NCI-H1436 treated with DMSO at 0.1 percent for 48 hours (cell line): Measurements from ENCODE around the gene ULK4.
"Not testable (repeated sequence)": the region's sequence is repeated elsewhere in the genome, so short reads cannot be mapped to it uniquely, and the experiment has no call there.

Source experiments
- DNase-seq: peaks from one replicate; lab custom pipeline; 2025; lab: John Stamatoyannopoulos, UW

Gene ULK4

DNA sequence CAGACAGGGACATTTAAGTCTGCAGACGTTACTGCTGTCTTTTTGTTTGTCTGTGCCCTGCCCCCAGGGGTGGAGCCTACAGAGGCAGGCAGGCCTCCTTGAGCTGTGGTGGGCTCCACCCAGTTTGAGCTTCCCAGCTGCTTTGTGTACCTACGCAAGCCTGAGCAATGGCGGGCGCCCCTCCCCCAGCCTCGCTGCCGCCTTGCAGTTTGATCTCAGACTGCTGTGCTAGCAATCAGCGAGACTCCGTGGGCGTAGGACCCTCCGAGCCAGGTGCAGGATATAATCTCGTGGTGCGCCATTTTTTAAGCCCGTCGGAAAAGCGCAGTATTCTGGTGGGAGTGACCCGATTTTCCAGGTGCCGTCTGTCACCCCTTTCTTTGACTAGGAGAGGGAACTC lies 314.2 kb downstream of the ULK4 start:
- DNase-seq = not testable (repeated sequence)

DNA sequence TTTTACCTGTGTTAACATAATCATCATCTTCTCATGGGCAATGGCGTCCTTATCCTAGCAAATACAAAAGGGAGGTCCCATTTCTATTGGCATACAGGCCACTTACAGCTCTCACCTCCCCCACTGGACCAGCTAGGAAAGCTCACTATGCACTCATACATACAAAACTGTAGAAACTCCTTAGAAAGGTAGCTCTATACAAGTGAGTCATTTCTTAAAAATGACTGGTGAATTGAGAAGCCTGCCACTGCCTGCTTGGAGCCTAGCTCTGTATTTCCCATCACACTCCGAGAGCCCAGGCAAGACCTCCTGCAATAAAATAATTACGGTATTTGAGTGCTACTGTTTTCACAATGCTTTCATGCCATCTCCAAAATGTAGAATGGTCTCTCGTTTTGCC lies 321.8 kb downstream of the ULK4 start:
- no peak for DNase-seq

DNA sequence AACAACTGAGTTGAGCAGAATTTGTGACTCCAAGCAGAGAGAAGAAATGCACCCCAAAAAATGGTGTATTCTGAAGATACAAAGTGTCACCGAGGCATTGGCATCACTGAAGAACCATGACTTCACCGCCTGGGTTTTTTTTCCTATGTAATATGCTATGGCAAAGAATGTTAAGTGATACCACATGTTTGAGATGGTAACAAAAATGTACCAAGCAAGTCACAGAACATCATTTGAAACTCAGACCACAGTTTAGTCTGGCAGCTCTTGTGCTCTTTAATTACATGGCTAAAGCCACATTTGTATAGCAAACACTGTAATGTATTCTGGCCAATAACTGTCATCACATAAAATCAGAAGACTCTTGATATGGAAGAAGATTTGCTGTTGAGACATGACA lies 323.5 kb downstream of the ULK4 start:
- DNase-seq = no peak

DNA sequence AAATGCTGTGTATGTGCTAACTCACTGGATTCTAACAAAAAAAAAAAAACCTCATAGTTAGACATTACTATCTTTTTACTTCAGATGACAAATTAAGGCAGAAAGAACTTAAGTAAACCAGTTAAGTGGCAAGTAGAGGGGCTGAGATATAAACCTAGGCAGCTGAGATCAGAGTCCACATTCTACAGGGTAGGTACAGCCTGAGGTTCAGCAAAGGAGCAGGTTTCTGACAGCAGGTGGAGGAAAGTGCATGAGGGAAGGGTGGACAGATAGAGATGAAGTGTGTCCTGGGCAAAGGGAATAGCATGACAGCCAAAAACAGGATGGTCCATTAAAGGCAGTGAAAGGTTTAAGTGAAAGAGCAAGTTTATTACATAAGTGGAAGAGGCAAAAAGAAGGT lies 329.2 kb downstream of the ULK4 start:
- DNase-seq = no peak

DNA sequence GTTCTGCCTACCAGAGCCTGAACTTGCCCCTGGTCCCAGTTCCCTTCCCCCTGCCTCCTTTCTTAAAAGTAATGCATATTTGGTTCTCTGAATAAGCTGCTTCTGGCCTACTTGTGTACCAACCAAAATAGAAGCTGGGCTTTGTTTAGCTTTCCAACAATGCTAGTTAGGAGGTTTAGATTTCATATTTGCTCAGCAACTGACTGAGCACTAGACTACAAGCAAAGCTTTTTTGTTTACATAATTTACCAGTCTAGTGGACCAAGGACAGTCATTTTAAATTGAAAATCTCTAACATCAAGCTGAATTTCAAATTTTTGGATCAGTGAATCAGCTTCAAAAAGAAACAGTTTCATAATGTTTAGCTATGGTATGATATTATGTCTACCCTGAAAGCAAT lies 331.2 kb downstream of the ULK4 start:
- DNase-seq = no peak

DNA sequence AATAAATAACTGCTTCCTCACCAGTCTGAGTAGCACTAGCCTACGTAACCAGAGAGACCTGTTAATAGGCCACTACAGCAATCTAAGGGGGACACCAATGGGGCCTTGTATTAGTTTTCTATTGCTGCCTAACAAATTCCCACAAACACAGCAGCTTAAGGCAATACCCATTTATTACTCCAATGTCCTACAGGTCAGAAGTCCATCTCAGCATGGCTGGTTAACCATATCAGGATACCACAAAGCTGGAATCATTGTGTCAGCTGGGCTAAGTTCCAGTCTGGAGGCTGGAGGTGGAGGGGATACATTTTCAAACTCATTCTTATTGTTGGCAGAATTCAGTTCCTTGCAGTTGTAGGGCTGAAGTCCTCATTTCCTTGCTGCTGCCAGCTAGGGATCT lies 331.9 kb downstream of the ULK4 start:
- no peak for DNase-seq

DNA sequence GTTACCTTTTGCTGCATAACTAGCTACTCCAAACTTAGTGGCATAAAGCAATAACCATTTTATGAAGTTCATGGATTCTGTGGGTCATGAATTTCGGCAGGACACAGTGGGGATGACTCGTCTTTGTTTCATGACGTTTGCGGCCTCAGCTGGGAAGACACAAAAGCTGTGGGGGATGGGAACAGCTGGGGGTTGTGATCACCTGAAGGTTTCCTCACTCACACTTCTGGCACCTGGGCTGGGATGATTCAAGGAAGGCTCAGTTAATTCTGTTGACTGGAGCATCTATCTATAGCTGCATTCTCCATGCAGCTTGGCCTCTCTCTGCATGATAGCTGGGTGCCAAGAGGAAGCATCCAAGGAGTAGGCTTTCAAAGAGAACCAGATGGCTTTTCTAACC lies 332.8 kb downstream of the ULK4 start:
- DNase-seq = no peak

DNA sequence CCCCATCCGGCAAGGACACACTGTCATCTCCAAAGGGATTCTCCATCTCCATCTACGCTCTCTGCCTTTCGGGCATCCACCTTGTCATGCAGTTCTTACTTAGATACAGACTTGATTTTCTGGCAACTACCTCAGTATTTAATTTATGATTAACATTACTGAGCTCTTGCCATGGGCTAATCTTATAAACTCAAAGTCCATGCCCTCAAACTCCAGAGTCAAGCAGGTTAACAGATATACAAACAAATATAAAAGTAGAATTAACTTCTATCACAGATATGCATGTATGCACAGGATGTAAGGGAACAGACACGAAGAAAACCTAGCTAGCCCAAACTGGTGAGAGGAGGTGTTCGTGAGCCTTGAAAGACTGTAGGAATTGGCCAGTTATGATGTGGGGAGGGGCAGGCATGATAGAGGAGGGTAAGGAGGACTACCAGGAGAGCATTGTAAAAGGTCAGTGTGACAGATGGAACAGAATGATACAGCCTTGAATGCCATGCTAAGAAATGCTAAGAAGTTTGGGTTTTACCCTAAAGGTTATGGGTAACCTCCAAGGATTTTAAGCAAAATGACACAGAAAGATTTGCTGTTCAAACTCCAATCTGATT lies 334.3 kb downstream of the ULK4 start:
- no peak for DNase-seq

DNA sequence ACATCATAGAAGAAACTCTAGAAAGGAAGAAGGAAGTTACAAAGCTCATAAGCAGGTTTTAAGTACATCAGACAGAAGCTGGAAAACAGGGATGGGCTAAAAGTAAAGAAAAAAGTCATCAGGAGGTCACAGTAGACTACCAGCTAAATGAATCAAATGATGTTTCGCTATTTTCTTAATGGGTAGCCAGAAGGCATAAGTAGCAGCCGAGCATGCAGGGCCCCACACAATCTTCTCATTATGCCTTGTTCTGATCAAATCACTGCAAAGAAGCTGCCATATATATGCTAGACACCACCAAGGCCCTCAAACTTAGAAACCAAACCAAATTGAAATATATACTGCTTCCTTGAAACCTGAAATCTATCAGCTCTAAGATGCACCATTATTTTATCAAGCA lies 349.1 kb downstream of the ULK4 start:
- no peak for DNase-seq

DNA sequence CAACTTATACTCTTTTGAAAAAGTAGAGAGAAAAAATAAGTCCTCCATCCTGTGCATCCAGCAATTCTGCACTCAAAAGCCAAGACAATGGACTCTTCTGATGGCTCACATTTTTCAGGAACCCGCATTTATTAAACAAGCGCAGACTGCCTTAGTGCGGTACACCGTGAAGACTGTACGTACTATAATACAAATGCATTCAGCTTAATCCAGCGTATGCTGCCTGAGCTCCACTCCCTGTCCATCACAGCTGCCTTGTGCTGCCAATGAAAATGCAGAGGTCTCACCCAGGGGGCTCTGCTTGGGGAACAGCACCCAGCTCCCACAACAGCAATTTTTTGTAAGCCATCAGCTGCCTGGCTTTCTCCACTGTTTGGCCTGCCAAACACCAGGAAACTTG lies 350.9 kb downstream of the ULK4 start:
- no peak for DNase-seq

DNA sequence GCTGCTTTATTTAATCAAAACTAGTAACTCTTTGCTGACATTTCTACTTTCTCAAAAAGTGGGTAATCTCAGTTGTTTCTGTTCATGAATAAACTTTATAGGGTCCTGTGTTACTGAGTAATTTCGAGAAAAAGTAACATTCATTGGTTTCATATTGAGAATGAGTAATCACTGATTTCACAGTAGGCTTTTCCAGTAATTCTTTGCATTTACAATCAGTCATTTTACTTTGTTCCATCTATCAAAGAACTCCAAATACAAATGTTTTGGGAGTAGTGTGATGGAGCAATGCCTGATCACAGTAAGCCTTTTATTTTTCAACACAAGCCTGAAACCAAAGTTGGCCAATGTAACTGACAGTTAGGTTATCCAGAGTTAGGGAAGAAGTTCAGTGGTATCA lies 353.6 kb downstream of the ULK4 start:
- DNase-seq = no peak

DNA sequence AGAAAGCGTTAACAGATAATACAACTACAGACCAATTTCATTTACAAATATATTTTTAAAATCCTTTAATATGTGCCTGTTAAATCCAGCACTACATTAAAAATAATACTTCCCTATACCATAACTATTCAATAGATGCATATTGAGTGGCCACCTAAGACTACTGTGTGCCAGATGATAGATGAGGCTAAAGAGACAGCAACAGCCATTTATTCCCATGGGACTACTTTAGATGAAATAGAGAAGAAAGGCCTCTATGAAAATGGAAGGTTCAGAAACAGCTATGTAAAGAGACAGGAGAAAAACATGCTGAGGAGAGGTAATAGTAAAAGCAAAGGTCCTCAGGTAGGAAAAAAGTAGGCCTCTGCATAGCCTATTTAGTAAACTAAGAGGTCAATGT lies 358.1 kb downstream of the ULK4 start:
- no peak for DNase-seq

DNA sequence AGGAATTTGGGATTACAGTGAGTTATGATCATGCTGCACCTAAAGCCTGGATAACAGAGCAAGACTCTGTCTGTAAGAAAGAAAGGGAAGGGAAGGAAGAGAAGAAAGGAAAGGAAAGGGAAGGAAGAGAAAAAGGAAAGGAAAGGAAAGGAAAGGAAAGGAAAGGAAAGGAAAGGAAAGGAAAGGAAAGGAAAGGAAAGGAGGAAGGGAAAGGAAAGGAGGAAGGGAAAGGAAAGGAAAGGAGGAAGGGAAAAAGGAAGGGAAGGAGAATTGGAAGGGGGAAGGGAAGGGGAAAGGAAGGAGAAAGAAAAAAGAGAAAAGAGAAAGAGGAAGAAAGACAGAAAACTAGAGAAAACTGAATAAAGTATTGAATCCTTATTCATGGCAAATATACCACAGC lies 359.8 kb downstream of the ULK4 start:
- DNase-seq = no peak

DNA sequence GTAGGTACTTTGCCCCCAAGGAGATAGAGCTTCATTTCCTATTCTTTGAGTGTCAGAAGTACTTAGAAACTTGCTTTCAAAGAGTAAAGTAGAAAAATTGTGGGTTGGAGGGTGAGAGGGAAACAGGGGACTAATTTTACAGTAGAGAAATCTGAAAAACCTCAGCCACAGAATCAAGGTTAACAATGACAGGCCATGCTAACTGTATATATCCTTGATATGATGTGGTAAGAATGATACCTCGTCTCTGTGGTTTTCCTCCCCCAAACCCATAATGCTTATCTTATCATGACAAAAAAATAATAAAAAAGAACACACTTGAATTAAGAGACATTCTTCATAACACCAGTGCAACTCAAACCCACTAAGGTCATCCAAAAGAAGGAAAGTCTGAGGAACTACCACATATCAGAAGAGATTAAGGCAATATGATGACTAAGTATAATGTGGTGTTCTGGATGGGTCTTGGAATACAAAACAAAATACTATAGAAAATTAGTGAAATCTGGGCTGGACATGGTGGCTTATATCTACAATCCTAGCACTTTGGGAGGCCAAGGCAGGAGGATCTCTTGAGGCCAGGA lies 360.4 kb downstream of the ULK4 start:
- no peak for DNase-seq

DNA sequence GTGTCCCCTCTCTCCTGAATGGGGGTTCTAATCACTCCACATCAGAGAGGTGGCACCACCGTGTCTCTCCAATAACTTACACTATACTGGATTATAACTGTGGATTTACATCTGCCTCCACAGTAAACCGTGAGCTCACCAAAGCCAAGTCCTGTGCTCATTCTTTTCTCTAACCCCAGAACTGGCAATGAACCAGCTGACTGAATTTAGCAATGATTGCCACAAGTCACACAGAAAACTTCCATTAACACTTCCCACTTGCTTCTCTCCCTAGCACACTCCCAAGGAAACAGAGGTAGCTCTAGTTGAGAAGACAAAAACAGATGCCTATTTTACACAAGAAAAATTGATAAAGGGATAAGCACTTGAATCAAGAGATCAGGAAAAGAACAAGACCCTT lies 361.3 kb downstream of the ULK4 start:
- DNase-seq = no peak

DNA sequence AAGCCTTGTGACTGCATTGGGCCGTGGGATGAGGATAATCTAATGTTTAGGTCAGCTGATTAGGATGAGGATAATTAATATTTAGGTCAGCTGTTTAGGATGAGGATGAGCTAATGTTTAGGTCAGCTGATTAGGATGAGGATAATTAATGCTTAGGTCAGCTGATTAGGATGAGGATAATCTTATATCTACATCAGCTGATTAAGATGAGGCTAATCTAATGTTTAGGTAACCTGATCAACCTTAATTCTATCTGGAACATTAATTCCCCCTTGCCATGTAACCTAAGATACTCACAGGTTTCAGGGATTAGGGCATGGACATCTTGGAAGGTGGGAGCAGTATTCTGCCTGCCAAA lies 362.8 kb downstream of the ULK4 start:
- no peak for DNase-seq

DNA sequence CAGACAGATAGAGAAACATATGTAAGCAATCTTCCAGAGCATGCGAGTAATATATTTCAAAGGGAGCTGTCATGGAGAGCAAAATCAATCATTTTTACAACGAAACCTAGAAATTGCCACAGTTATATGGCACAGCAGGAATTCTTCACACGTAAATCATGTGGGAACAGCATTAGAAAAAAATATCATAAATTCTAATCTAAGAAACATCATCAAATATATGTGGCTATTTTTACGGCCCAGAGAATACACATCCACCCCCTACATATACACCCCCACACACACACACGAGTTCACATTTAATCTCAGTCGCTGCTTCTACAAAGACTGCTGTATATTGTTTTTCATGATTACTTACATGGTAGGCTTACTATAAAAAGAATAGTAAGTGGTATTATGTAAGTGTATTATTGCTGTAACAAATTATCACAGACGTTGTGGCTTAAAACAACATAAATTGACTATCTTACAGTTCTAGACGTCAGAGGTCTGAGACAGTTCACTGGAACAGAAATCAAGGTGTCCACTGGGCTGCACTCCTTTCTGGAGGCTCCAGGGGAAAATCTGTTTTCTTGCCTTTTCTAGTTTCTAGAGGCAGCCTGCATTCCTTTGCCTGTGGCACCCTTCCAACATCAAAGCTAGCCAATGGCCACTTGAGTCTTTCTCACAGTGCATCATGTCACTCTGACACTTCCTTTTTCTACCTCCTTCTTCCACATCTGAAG lies 363.3 kb downstream of the ULK4 start:
- DNase-seq = no peak

DNA sequence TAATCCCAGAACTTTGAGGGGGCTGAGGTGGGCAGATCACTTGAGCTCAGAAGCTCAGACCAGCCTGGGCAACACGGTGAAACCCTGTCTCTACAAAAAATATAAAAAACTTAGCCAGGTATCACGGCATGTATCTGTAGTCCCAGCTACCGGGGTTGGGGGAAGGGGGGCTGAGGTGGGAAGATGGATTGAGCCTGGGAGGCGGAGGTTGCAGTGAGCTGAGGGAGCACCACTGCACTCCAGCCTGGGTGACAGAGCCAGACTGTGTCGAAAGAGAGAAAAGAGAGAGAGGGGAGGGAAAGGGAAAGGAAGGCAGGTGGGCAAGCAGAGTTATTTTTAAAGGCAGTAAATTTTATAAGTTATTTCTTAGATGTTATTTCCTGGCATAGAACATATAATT lies 368.1 kb downstream of the ULK4 start:
- no peak for DNase-seq

DNA sequence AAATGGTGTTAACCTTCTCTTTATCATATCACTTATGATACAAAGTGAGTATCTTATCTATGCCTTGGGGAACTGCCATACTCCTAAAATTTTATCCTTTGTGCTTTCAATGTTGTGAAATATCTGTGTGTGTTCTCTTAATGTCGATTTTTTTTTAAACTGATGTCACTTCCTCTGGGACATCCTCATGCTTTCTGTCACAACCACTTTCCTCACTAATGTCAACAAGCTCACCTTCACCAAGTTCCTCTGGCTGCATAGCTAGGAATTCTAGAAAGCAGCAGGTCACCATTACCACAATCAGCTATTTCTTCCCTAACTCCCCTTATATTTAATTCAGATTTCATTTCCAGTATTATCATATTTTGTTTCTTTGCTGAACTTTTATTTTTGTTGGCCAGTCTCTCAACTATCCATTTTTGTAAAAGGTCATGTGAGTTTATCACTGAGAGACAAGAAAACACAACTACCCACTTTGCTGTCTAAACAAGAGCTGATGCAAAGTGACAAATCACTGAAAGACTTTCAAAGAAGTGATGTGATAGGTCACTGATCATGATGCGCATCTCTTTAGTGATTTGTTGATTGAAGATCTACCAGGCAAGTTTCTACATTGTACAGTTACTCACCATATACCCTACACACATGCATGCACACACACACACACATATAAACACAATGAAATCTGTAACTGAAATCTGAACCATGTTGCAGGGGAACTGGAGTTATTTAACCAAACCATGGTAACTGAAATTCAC lies 369.0 kb downstream of the ULK4 start:
- DNase-seq = no peak

DNA sequence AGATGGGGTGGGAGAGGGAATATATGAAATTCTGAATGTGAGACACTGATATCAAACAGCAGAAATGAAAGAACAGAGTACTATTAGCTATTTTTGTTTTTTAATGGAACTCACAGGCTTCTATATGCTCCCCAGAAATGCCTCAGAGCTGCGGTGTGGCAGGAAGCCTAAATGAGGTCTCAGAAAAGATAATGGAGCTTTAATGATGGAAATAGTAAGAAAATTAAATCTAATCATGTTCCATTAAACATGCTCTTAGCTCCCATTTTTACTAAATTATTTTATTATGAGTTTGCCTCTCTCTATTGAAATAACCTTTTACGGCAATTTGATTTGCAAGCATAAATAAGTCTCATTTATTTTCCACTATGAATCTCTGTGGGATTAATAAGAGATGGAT lies 378.9 kb downstream of the ULK4 start:
- DNase-seq = no peak

DNA sequence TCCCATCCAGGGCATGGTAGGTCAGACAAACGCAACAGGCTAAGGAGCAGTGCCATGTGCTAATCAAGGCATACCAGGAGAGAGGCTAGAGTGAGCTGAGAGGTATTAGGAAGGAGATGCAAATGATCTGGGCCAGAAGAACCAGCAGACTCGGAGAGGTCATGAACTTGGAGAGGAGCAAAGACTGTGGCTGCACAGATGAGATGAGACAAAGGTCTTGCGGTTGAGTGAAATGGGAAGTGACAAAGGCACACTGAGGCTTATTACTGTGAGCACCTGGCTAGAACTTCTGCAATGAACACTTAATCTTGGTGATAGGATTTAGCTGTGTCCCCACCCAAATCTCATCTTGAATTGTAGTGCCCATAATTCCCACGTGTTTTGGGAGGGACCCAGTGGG lies 380.2 kb downstream of the ULK4 start:
- DNase-seq = no peak

DNA sequence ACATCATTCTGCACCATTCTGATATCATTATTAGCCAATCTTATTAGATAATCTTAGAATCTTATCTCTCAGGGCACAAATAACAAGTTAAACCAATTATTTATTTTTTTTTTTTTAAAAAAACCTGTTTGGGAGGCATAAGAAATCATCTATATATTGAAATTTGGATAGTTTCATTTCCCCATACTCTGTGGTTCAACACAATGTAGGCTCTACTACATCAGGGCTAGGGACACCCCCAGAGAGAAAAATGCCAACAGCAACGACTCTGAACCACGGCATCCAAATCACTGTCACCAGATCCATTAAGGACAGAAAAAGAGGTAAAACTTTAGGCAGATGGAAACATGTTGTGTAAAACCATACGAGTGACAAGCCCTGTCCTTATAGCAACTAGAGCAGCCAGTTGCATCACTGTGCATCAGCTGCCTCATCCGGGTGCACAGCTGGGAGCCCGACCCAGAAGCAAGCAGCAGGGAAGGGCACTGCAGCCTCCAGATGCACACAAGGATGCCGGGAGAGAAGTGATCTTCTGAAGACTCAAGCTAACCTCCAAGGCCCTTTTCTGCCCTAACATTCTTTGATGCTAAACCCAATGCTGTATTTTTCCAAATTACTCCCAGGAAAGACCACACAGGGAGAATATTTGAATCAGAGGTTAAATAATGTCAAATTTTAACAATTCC lies 381.5 kb downstream of the ULK4 start:
- DNase-seq = no peak

DNA sequence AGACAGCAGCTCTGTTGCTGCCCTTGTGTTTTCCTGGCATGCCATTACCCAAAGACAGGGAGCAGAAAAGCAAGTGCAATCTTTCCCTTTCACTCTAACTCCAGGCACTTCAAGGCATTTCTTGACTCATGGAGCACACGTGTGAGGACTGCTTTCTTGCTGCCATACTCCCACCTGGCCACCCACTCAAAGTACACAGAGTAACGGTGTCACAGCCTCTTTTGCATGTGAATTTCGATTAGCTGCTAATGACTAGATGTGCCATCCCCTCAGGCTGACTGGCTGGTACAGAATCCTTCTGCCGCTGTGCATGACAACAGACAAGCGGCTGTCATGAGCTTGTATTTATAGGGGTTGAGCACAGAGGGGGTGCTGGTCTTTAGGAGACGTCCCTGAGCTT lies 382.0 kb downstream of the ULK4 start:
- DNase-seq = no peak
